Vagina (tissue), 2 donors: Measurements from ENCODE around the gene SLC22A23. TPM values are rescaled to one million over a fixed set of nuclear protein-coding genes. Genes with fewer than 3 reads are reported as not detected.

Experiments
- DNase-seq, 2 donors: peaks; one replicate each; pipeline ENCODE4 v3.0.0-alpha.2; 2017; ENCODE audit errors: extremely low spot score in 2 of 2
- H3K27ac ChIP-seq: fragments of 200-600 bp; sonication (generic); one replicate; pipeline ENCODE4 v1.5.1; 2019
- H3K27me3 ChIP-seq: fragments of 200-600 bp; sonication (generic); one replicate; pipeline ENCODE4 v1.5.1; 2019
- H3K36me3 ChIP-seq, 2 donors: fragments of 200-600 bp; sonication (generic); one replicate each; pipeline ENCODE4 v1.5.1; 2017 to 2019
- H3K4me1 ChIP-seq: fragments of 200-600 bp; sonication (generic); one replicate; pipeline ENCODE4 v1.5.1; 2019
- H3K4me3 ChIP-seq, 2 donors: fragments of 200-600 bp; sonication (generic); 1 replicate in 1 of 2; 2 replicates in 1 of 2; pipeline ENCODE4 v1.5.1; 2016 to 2019
- H3K9me3 ChIP-seq: fragments of 200-600 bp; sonication (generic); one replicate; pipeline ENCODE4 v1.5.1; 2019
- POLR2A ChIP-seq, 2 donors: fragments of 450-650 bp; IDR thresholded peaks; one replicate each; pipeline ENCODE4 v1.6.1; 2017; ENCODE audit warnings: antibody characterized with exemption in 2 of 2, mild to moderate bottlenecking in 2 of 2, moderate library complexity in 2 of 2
- POLR2AphosphoS5 ChIP-seq, 2 donors: sonication (generic); formaldehyde crosslinking; IDR thresholded peaks; one replicate each; pipeline ENCODE4 v1.9.0; 2017; ENCODE audit warnings: antibody characterized with exemption in 2 of 2, mild to moderate bottlenecking in 2 of 2, low read depth in 1 of 2; ENCODE audit not compliant: insufficient read depth in 1 of 2
- intact Hi-C: fragments of 100-400 bp; cut with DNase I; formaldehyde crosslinking; loops from one replicate; pipeline ENCODE4 v1.15.1; 2023
- total RNA-seq: library from RNA; depleted of rRNA; stranded (reverse); fragments of >200 nt; gene quantifications from one replicate; pipeline ENCODE4 v1.2.3, GENCODE V29; 2016
- TF ChIP-seq, protein P1 (sequence below), 3 experiments: fragments of 450-650 bp in 2 of 3; fragments of 200-600 bp in 1 of 3; sonication (generic) in 1 of 3; IDR thresholded peaks; one replicate each; pipeline ENCODE4 v1.5.1; 2017 to 2019; ENCODE audit warnings: antibody characterized with exemption in 3 of 3, mild to moderate bottlenecking in 2 of 3, moderate library complexity in 2 of 3

Gene SLC22A23
- total RNA-seq, 1 donor from 2014 or later = 40.5 TPM

DNA sequence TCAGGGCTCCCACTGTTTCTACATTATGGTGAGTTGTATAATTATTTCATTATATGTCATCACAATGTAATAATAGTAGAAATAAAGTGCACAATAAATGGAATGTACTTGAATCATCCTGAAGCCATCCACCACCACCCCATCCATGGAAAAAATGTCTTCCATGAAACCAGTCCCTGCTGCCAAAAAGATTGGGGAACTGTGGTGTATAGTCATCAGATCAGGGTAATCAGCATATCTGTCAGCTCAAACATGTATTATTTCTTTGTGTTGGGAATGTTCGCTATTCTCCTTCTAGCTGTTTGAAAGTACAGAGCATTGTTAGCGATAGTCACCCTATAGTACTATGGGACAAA is 33.8 kb upstream of the SLC22A23 start:
- DNase-seq = no peak
- intact Hi-C loops = no loop called here
- Histone ChIP-seq H3K27ac (no peak overlapping the region), H3K27me3 (no peaks in the 10 kb centered on the region), H3K4me1 (no peaks in the 10 kb centered on the region), H3K9me3 (no peaks in the 10 kb centered on the region), H3K36me3 (no peaks in the 10 kb centered on the region), H3K4me3 (no peak overlapping the region)
- TF ChIP-seq POLR2AphosphoS5 (IDR thresholded peaks at IDR 0.05; ENCODE audit: insufficient read depth in 1 of 2, low read depth in 1 of 2) (no peak), POLR2A (IDR thresholded peaks at IDR 0.05) (no peak)
- TF ChIP-seq, protein P1, sequence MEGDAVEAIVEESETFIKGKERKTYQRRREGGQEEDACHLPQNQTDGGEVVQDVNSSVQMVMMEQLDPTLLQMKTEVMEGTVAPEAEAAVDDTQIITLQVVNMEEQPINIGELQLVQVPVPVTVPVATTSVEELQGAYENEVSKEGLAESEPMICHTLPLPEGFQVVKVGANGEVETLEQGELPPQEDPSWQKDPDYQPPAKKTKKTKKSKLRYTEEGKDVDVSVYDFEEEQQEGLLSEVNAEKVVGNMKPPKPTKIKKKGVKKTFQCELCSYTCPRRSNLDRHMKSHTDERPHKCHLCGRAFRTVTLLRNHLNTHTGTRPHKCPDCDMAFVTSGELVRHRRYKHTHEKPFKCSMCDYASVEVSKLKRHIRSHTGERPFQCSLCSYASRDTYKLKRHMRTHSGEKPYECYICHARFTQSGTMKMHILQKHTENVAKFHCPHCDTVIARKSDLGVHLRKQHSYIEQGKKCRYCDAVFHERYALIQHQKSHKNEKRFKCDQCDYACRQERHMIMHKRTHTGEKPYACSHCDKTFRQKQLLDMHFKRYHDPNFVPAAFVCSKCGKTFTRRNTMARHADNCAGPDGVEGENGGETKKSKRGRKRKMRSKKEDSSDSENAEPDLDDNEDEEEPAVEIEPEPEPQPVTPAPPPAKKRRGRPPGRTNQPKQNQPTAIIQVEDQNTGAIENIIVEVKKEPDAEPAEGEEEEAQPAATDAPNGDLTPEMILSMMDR (IDR thresholded peaks at IDR 0.05) = no peak

DNA sequence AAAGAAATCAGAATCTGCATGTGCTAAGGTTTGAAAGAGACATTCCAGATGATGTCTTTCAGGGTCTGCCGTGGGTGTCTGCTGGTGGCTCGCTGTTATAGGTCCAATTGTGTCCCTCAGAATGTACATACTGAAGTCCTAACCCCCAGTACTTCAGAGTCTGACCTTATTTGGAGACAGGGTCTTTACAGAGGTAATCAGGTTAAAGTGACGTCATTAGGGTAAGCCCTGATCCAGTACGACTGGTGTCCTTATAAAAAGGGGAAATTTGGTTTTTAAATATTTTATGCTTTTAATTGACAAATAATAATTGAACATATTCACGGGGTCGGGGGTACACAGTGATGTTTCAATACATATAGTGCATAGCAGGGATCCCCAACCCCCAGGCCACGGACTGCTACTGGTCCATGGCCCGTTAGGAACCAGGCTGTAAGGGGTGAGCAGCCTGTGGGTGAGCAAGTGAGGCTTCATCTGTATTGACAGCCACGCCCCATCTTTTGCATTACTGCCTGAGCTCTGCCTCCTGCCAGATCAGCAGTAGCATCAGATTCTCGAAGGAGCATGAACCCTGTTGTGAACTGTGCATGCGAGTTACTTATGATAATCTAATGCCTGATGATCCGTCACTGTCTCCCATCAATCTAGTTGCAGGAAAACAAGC is 33.2 kb upstream of the SLC22A23 start:
- TF ChIP-seq POLR2AphosphoS5 (IDR thresholded peaks at IDR 0.05; ENCODE audit: insufficient read depth in 1 of 2, low read depth in 1 of 2) (no peak), POLR2A (IDR thresholded peaks at IDR 0.05) (no peak)
- TF ChIP-seq, protein P1 (IDR thresholded peaks at IDR 0.05) = no peak
- Histone ChIP-seq H3K4me3 (no peak overlapping the region), H3K27me3 (no peaks in the 10 kb centered on the region), H3K36me3 (no peaks in the 10 kb centered on the region), H3K27ac (no peak overlapping the region), H3K9me3 (no peaks in the 10 kb centered on the region), H3K4me1 (no peaks in the 10 kb centered on the region)
- DNase-seq = no peak
- intact Hi-C loops = no loop called here

DNA sequence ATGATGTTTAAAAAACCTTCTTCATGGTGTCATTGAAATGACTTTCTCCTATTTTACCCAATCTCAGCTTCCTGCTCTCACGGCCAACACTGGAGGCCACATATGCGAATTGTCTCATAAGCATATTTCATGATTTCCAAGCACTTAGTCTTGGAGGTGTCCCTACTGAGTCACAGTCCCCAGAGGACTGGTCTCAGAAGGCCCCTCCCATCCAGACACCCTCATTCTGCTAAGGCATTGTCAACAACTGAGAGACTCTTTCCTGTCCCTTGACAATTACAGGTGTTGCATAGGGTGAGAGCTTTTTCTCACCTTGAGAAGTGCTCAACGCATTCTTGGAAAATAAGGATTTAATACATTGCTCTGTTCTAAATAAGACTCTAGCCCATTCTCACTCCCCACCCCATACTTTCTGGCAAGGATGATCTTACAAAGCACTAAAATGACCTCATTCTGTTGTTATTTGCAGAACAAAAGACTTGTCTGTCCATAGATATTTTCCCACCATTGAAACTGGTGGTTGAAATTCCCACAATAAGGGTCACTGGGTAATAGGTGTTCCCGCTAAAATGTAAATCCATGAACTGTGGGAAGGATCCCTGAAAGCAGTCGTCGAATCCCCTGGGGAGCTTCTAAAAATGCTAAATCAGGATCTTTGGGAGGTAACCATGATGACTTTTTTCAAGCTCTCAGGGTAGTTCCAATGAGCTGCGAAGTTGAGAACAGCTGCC is 32.3 kb upstream of the SLC22A23 start:
- TF ChIP-seq POLR2A (IDR thresholded peaks at IDR 0.05) = no peak
- TF ChIP-seq POLR2AphosphoS5 (IDR thresholded peaks at IDR 0.05; ENCODE audit: insufficient read depth in 1 of 2, low read depth in 1 of 2) = no peak
- TF ChIP-seq, protein P1 (IDR thresholded peaks at IDR 0.05) = no peak
- H3K27me3 ChIP-seq = no peaks in the 10 kb centered on the region
- no peak overlapping the region for H3K4me3 ChIP-seq
- H3K36me3 ChIP-seq = no peaks in the 10 kb centered on the region
- no peaks in the 10 kb centered on the region for H3K4me1 ChIP-seq
- H3K9me3 ChIP-seq = no peaks in the 10 kb centered on the region
- intact Hi-C loops = no loop called here
- H3K27ac ChIP-seq = no peak overlapping the region
- DNase-seq = no peak

DNA sequence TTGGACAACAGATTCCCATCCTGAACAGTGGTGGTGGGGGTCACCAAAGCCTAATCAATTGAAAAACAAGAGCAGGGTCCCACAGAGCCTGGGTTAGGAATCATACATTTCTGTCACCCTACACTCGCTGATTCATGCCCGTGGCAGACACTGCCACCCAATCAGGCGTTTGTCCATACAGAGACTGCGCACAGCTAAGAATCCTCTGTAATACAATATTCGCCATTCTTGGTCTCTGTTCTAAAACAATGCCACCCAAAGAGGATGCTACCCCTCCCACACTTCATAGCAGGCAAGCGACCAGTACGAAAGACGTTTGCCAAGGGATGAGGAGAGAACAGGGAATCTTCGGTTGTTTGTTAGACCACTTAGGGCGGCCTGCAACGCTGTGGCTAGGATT is 28.1 kb upstream of the SLC22A23 start:
- DNase-seq = no peak
- intact Hi-C loops = no loop called here

More for the DNA sequence above, 28.1 kb upstream of the SLC22A23 start:
- Histone ChIP-seq H3K27ac (no peak overlapping the region), H3K9me3 (no peaks in the 10 kb centered on the region), H3K36me3 (no peaks in the 10 kb centered on the region), H3K4me1 (no peaks in the 10 kb centered on the region), H3K27me3 (no peaks in the 10 kb centered on the region), H3K4me3 (no peak overlapping the region)
- TF ChIP-seq POLR2AphosphoS5 (IDR thresholded peaks at IDR 0.05; ENCODE audit: insufficient read depth in 1 of 2, low read depth in 1 of 2) (no peak), POLR2A (IDR thresholded peaks at IDR 0.05) (no peak)
- TF ChIP-seq, protein P1 (IDR thresholded peaks at IDR 0.05) = no peak
